ENCODE measurements around the gene HOXC10.

Gene HOXC10

DNA sequence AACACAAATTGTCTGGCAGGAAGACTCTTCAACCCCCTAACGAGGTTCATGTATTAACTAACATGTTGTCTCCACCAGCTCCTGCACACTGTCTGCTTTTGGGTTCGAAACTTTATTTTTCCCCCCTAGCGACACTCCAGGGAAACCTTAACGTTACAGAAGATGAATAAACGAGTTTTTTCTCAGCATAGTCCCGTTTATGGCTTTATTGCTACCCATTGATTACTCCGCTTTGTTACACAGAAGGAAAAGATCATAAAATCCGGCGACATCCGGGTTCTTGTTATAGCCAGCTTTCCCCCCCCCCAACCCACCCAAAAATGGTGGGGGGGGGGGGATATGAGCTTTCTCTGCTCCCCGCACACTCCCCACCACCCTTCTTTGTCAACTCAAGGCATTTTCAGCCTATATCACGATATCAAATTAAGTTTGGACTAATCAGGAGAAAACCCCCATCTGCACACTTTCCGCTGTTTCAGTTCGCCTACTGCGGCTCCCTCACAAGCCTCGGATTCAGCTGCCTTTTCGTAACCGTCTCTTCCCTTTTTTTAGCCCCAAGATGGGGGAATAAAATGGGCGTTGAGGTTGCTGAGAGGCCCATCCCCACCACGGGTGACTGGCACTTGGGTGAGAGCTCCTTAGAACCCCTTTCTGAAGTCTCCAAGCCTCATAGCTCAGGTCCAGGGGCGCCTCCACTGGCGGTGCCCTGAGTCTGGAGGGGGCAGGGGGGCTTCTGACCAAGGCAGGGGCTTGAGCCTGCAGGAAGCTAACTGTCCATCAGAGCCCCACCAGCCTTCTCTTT lies 41.9 kb downstream of the HOXC10 start:
- no peak for TF ChIP-seq FOXK2 (IDR thresholded peaks at IDR 0.05)
- TF ChIP-seq BHLHE40 (IDR thresholded peaks at IDR 0.05; ENCODE audit: borderline replicate concordance) = no peak
- no peak for TF ChIP-seq ELF4 (IDR thresholded peaks at IDR 0.05)
- no peak for TF ChIP-seq L3MBTL2 (conservative IDR thresholded peaks at IDR 0.05)
- TF ChIP-seq, protein P1, sequence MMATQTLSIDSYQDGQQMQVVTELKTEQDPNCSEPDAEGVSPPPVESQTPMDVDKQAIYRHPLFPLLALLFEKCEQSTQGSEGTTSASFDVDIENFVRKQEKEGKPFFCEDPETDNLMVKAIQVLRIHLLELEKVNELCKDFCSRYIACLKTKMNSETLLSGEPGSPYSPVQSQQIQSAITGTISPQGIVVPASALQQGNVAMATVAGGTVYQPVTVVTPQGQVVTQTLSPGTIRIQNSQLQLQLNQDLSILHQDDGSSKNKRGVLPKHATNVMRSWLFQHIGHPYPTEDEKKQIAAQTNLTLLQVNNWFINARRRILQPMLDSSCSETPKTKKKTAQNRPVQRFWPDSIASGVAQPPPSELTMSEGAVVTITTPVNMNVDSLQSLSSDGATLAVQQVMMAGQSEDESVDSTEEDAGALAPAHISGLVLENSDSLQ (IDR thresholded peaks at IDR 0.05) = no peak
- TF ChIP-seq SUZ12 (IDR thresholded peaks at IDR 0.05) = no peak
- TF ChIP-seq CTBP1 (IDR thresholded peaks at IDR 0.05; ENCODE audit: borderline replicate concordance) = no peak
- TF ChIP-seq TARDBP (IDR thresholded peaks at IDR 0.05) = no peak
- TF ChIP-seq LEF1 (IDR thresholded peaks at IDR 0.05; ENCODE audit: borderline replicate concordance) = no peak
- TF ChIP-seq FOXA1 (IDR thresholded peaks at IDR 0.05) = no peak
- CTCF ChIA-PET = interaction anchor here (0.5 to 2.8 kb wide), 15 partner anchors 18 to 325 kb away, joined by 3 to 11 read pairs (median 4); partner anchors contain the start of genes HOXC10 and HOXC8
- POLR2A ChIA-PET = interaction anchor here (0.6 to 4.0 kb wide), 9 partner anchors 10 to 29 kb away, joined by 3 to 26 read pairs (median 3); partner anchors contain the start of gene HOXC8
- no peak for DNase-seq (ENCODE audit: extremely low spot score)

DNA sequence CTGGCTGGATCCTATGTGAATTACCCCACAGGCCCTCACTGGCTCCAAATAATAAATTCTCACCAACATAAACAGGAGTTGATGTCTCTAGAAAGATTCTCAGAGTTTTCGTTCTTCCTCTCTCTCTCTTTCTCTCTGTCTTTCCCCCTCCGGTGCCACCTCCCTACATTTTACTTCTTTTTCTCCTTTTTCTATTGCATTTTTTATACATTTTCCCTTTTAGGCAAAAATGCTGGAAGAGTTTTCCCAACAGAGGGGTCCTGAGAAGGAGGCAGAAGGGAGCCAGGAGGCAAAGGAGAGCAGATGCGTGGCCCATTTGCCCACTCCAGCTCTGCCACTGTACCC lies 42.5 kb downstream of the HOXC10 start:
- no peak for DNase-seq (ENCODE audit: extremely low spot score)
- ChIA-PET CTCF (interaction anchor here (0.5 to 2.8 kb wide), 11 partner anchors 20 to 181 kb away, joined by 3 to 11 read pairs (median 4); partner anchors contain the start of gene HOXC10), POLR2A (interaction anchor here (1.3 to 4.0 kb wide), 4 partner anchors 11 to 20 kb away, joined by 3 to 26 read pairs (median 6); partner anchors contain the start of gene HOXC8)
- TF ChIP-seq ELF4 (IDR thresholded peaks at IDR 0.05) (no peak), FOXK2 (IDR thresholded peaks at IDR 0.05) (no peak), SP1 (IDR thresholded peaks at IDR 0.05) (no peak), FOXA1 (IDR thresholded peaks at IDR 0.05) (no peak), NFRKB (IDR thresholded peaks at IDR 0.05) (no peak), TARDBP (IDR thresholded peaks at IDR 0.05) (no peak), CTBP1 (IDR thresholded peaks at IDR 0.05; ENCODE audit: borderline replicate concordance) (no peak), ARNT (IDR thresholded peaks at IDR 0.05) (no peak), FOXM1 (IDR thresholded peaks at IDR 0.05; ENCODE audit: borderline replicate concordance) (no peak), L3MBTL2 (conservative IDR thresholded peaks at IDR 0.05) (no peak), ZNF384 (IDR thresholded peaks at IDR 0.05) (no peak), BHLHE40 (IDR thresholded peaks at IDR 0.05; ENCODE audit: borderline replicate concordance) (no peak), SUZ12 (IDR thresholded peaks at IDR 0.05) (no peak), LEF1 (IDR thresholded peaks at IDR 0.05; ENCODE audit: borderline replicate concordance) (no peak)
- TF ChIP-seq, protein P1 (IDR thresholded peaks at IDR 0.05) = no peak

DNA sequence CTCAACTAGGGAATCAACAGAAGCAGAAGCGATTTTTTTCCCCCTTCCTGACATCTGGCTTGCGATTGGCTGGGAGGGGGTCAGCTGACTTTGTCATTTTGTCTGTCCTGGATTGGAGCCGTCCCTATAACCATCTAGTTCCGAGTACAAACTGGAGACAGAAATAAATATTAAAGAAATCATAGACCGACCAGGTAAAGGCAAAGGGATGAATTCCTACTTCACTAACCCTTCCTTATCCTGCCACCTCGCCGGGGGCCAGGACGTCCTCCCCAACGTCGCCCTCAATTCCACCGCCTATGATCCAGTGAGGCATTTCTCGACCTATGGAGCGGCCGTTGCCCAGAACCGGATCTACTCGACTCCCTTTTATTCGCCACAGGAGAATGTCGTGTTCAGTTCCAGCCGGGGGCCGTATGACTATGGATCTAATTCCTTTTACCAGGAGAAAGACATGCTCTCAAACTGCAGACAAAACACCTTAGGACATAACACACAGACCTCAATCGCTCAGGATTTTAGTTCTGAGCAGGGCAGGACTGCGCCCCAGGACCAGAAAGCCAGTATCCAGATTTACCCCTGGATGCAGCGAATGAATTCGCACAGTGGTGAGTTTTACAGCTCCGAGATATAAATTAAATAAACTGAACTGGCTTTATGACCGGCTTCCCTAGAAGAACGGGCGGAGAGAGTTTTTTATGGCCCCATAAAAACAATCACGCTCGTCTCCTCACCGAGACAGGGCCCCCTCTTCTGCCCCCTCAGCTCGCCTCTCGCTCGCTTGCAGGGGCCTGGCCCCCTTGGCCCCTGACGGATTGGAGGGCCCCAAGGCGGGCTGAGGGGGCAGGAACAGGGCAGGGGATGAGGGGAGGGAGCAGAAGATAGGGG lies 43.6 kb downstream of the HOXC10 start, which contains the start of gene HOXC6:
Gene HOXC6 (plus strand): TSS at position 127 of the 888 bp plus-strand sequence. CDS start 82 bp downstream, at position 209.
- DNase-seq (ENCODE audit: extremely low spot score) = peak; percentile 53
- CTCF ChIA-PET = interaction anchor here (0.7 to 2.6 kb wide), 11 partner anchors 21 to 217 kb away, joined by 3 to 11 read pairs (median 3); partner anchors contain the start of gene HOXC10
- TF ChIP-seq FOXK2 (IDR thresholded peaks at IDR 0.05) = no peak
- no peak; the same call in 1 of the 2 replicates for TF ChIP-seq L3MBTL2 (conservative IDR thresholded peaks at IDR 0.05)
- no peak for TF ChIP-seq ELF4 (IDR thresholded peaks at IDR 0.05)
- TF ChIP-seq LEF1 (IDR thresholded peaks at IDR 0.05; ENCODE audit: borderline replicate concordance) = no peak
- TF ChIP-seq CTBP1 (IDR thresholded peaks at IDR 0.05; ENCODE audit: borderline replicate concordance) = peak; percentile 86; the same call in 1 of the 2 replicates
- TF ChIP-seq, protein P1 (IDR thresholded peaks at IDR 0.05) = peak; percentile 84
- no peak for TF ChIP-seq FOXA1 (IDR thresholded peaks at IDR 0.05)
- no peak for TF ChIP-seq HDGF (IDR thresholded peaks at IDR 0.05; ENCODE audit: borderline replicate concordance)
- TF ChIP-seq FOXM1 (IDR thresholded peaks at IDR 0.05; ENCODE audit: borderline replicate concordance) = 0 out of 2 replicates have a peak, but pooled peaks have one; percentile 39
- TF ChIP-seq SP1 (IDR thresholded peaks at IDR 0.05) = no peak
- TF ChIP-seq ARNT (IDR thresholded peaks at IDR 0.05) = peak; percentile 89
- no peak for TF ChIP-seq BHLHE40 (IDR thresholded peaks at IDR 0.05; ENCODE audit: borderline replicate concordance)
- TF ChIP-seq ZNF384 (IDR thresholded peaks at IDR 0.05) = no peak
- POLR2A ChIA-PET = interaction anchor here (0.6 to 4.0 kb wide), 6 partner anchors 9 to 239 kb away, joined by 3 to 26 read pairs (median 3); partner anchors contain the start of genes HOXC8 and HOXC9

DNA sequence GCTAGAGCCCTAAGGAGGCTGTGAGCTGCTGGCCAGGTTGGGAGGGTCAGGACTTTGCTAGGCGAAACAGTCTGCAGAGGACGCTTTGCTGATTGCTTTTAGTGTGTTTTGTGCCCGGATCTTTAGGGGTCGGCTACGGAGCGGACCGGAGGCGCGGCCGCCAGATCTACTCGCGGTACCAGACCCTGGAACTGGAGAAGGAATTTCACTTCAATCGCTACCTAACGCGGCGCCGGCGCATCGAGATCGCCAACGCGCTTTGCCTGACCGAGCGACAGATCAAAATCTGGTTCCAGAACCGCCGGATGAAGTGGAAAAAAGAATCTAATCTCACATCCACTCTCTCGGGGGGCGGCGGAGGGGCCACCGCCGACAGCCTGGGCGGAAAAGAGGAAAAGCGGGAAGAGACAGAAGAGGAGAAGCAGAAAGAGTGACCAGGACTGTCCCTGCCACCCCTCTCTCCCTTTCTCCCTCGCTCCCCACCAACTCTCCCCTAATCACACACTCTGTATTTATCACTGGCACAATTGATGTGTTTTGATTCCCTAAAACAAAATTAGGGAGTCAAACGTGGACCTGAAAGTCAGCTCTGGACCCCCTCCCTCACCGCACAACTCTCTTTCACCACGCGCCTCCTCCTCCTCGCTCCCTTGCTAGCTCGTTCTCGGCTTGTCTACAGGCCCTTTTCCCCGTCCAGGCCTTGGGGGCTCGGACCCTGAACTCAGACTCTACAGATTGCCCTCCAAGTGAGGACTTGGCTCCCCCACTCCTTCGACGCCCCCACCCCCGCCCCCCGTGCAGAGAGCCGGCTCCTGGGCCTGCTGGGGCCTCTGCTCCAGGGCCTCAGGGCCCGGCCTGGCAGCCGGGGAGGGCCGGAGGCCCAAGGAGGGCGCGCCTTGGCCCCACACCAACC lies 44.8 kb downstream of the HOXC10 start:
- no peak for TF ChIP-seq ARNT (IDR thresholded peaks at IDR 0.05)
- TF ChIP-seq HDGF (IDR thresholded peaks at IDR 0.05; ENCODE audit: borderline replicate concordance) = no peak
- no peak for TF ChIP-seq L3MBTL2 (conservative IDR thresholded peaks at IDR 0.05)
- POLR2A ChIA-PET = interaction anchor here (1.3 kb wide), 1 partner anchor 30 kb away, joined by 3 read pairs; the partner anchor contains the start of gene HOXC9

More for the DNA sequence above, 44.8 kb downstream of the HOXC10 start:
- no peak for DNase-seq (ENCODE audit: extremely low spot score)
- CTCF ChIA-PET = interaction anchor here (1.1 to 1.4 kb wide), 4 partner anchors 42 to 109 kb away, joined by 3 to 4 read pairs (median 4); no protein-coding TSS in a partner anchor

All from HEK293T (cell line).